HG02852 (cell line): ENCODE measurements around the gene KCNG3.
"Not testable (repeated sequence)": the region's sequence is repeated elsewhere in the genome, so short reads cannot be mapped to it uniquely, and the experiment has no call there.

Experiments used
- ATAC-seq: cut with Tn5 transposase; IDR thresholded peaks from one replicate; pipeline ENCODE4 v1.9.1; 2021; ENCODE audit warnings: mild to moderate bottlenecking, moderate library complexity; ENCODE audit not compliant: unreplicated experiment

KCNG3 gene

GRCh38 chr2:42435628-42436027, 58.2 kb downstream of the KCNG3 start:
- ATAC-seq, result no peak

- ATAC-seq, result no peak
Measured at GRCh38 chr2:42430188-42430587, 63.6 kb downstream of the KCNG3 start.

GRCh38 chr2:42429352-42429751, 64.4 kb downstream of the KCNG3 start:
- no peak for ATAC-seq

GRCh38 chr2:42425697-42426096, 68.1 kb downstream of the KCNG3 start:
- ATAC-seq, result no peak

- no peak for ATAC-seq
Measured at GRCh38 chr2:42424033-42424432, 69.7 kb downstream of the KCNG3 start.

- no peak for ATAC-seq
Measured at GRCh38 chr2:42421601-42422239, 72.1 kb downstream of the KCNG3 start.

GRCh38 chr2:42421157-42421485, 72.7 kb downstream of the KCNG3 start:
- ATAC-seq, result no peak

GRCh38 chr2:42414648-42415047, 79.1 kb downstream of the KCNG3 start:
- ATAC-seq, result no peak

DNA sequence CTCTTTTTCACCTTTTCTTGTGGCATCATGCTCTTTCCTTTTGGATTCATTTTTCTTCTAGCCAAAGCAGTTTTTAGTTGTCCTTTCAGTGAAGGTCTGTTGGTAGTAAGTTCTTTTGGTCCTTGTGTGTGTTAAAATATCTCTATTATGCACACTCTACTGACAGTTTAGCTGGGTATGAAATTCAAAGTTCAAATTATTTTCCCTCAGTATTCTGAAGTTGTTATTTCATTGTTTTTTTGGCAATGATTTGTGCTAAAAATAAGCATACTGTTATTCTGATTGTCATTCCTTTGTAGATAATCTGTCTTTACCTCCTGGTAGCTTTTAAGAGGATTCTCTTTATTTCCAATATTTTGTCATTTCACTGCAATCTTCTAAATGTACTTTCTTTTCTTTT, 79.6 kb downstream of the KCNG3 start:
- ATAC-seq, result no peak

- no peak for ATAC-seq
Measured at GRCh38 chr2:42410742-42411514, 82.9 kb downstream of the KCNG3 start.

DNA sequence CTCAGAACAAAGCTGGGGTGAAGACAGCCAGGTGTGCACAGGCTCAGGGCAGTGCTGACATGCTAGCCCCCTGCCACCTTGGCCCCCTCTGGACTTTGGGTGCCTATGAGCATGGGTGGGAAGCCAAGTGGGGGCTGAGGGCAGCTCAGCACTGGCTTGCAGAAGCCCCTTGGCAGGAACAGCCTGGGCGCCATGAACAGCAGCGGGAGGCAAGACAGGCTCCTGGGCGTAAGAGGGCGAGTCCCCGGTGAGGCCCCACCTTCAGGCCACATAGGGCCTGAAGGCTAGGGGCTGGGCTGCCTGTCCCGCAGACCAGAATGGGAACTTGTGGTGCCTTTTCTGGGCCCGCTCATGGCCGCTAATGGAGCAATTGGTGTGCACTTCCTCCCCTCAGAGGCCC, 85.8 kb downstream of the KCNG3 start:
- no peak for ATAC-seq

DNA sequence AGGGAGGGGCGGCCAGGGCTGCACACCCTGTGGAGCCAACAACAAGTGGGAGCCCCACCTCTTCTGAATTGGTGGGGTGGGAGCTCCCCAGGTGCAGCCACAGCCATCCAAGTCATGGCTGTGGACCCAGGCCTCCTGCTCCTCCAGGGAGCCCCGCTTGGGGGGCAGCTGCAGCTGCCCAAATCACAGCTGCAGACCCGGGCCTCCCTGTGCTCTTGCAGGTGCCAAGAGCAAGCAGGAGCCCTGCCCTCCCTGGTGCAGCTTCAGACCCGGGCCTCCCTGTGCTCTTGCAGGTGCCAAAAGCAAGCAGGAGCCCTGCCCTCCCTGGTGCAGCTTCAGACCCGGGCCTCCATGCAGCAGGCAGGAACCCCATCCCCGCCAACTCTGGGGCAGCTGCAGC, 86.3 kb downstream of the KCNG3 start:
- no peak for ATAC-seq

- ATAC-seq, result no peak
Measured at GRCh38 chr2:42404676-42405075, 89.1 kb downstream of the KCNG3 start.

- no peak for ATAC-seq
Measured at GRCh38 chr2:42401773-42402172, 92.0 kb downstream of the KCNG3 start.

- ATAC-seq, result not testable (repeated sequence)
Measured at GRCh38 chr2:42398052-42398451, 95.7 kb downstream of the KCNG3 start.

GRCh38 chr2:42393320-42393719, 100.5 kb downstream of the KCNG3 start:
- not testable (repeated sequence) for ATAC-seq

DNA sequence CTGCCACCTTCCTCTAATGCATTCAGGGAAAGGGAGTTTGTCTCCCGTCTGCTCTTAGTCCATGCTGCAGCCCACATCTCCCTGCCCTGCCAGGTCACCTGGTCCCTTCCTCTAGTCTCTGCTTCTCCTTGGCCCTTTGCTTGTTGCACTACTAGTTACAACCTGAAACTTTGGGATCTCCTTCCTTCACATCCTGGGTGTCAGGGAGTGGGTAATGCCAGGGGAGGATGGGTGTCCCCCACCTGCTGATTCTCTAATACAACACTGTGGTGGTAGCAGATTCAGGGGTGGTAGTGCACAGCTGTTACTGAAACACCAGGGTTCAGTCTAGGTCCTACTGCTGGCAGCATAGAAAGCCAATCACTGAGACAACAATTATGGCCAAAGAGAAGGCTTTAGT, 101.6 kb downstream of the KCNG3 start:
- ATAC-seq, result no peak
